DLD1 (cell line): ENCODE results near the gene LRP2BP.
"Not testable (repeated sequence)": the region's sequence is repeated elsewhere in the genome, so short reads cannot be mapped to it uniquely, and the experiment has no call there.

Source experiments
- in situ Hi-C: cut with HindIII; loops from 2 replicates; pipeline ENCODE4 v1.10.0; 2017; ENCODE audit warnings: low sequenced_read_pairs

Gene LRP2BP

DNA sequence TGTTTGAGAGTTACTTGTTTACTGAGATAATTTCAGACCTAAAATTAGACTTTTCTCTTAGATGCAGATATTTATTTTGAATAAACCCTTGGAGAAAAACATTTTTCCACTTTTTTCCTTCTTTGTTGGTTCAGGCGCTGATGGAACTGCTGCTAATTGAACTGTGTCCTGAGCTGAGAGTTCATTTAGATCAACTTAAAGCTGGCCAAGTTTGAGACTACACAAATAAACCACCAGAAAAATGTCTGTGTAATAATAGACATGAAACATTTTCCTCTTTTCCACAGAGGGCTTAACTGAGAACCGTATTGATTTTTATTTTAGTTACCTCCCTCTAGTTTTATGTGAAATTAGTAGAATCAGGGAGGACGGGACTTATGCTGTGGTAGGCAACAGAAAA lies 32.5 kb downstream of the LRP2BP start:
- in situ Hi-C loops: no loop called here

DNA sequence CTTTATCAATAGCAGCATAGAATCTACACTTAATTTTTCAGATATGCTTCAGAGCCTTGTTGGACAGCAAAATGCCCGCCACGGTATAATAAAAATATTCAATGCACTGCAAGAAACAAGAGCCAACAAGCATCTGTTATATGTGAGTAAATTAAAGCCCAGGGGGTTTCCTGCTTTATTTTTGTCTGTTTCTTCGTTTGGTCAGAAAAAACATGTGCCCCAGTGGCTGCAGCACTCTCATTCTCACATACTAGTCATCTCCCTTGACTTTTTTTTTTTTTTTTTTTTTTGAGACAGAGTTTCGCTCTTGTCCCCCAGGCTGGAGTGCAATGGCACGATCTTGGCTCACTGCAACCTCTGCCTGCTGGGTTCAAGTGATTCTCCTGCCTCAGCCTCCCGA lies 33.2 kb downstream of the LRP2BP start:
- in situ Hi-C loops: not testable (repeated sequence)

DNA sequence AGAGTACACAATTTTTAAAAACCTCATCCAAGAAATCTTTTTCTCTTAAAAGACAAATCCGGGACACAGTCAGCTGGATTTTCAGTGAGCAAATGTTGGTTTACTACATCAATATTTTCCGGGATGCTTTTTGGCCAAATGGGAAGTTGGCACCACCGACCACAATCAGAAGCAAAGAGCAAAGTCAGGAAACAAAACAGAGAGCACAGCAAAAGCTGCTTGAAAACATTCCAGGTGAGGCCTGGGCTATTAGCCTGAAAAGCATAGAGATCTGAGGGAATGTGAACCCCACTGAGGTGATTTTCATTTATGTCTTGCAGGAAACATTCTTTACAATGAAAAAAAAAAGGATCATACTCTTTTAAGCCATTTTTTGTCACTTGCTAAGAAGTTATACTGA lies 33.9 kb downstream of the LRP2BP start:
- in situ Hi-C loops: no loop called here

DNA sequence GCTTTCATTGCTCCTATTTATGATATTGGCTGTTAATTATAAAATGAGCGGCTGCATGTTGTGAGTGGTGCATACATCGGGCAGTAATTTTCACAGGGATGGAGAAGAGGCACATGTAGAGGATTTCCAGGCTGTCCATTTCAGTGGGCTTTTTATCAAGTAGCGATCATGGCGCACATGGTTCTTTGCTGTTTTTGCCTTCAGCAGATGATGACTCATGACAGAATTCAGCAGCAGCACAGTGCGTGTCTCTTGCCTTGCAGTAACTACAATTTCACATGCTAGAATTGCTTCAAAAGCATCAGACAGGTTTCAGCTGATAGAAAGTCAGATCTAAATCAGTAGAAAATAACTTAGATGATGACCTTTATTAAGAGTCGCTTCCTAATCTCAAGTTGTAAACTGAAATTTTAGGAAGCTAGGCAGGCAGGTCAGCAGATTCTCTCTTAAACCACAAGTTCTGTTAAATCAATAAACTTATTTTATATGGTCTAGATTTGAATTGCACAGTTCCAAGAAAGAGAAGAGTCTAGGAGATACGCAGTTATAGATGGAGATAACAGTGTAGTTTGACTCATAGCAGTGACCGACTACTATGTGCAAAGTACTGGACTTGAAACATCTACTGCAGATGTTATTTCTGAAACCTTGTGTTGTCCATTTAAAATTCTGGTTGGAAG lies 35.8 kb downstream of the LRP2BP start:
- in situ Hi-C loops: no loop called here

DNA sequence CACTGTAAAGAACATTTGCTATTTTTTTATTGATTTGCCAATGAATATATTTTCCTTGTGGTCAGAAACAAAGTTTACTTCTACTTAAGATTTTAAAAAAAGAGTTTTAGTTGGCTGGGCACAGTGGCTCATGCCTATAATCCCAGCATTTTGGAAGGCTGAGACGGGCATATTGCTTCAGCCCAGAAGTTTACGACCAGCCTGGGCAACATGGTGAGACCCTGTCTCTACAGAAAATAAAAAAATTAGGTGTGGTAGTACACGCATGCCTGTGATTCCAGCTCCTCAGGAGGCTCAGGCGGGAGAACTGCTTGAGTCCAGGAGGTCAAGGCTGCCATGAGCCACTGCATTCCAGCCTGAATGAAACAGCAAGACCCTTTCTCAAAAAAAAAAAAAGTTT lies 36.8 kb downstream of the LRP2BP start:
- in situ Hi-C loops: no loop called here

DNA sequence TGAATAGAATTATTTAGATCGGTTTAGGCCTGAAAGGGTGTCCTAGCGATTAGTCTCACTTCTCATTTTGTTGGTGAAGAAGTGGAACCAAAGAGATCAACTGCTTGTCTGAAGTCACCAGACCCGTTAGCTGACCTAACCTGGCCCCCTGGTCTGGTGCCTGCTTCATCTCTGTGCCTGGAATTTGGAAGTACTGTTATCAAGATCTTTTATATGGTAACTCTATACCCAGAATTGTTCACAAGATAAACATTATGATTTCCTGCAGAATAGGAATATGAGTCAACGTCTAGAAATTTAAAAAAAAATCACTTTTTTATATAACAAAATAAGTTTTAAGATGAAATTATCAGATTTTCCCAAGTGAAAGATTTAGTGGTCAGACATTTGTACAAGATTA lies 37.2 kb downstream of the LRP2BP start:
- in situ Hi-C loops: no loop called here

DNA sequence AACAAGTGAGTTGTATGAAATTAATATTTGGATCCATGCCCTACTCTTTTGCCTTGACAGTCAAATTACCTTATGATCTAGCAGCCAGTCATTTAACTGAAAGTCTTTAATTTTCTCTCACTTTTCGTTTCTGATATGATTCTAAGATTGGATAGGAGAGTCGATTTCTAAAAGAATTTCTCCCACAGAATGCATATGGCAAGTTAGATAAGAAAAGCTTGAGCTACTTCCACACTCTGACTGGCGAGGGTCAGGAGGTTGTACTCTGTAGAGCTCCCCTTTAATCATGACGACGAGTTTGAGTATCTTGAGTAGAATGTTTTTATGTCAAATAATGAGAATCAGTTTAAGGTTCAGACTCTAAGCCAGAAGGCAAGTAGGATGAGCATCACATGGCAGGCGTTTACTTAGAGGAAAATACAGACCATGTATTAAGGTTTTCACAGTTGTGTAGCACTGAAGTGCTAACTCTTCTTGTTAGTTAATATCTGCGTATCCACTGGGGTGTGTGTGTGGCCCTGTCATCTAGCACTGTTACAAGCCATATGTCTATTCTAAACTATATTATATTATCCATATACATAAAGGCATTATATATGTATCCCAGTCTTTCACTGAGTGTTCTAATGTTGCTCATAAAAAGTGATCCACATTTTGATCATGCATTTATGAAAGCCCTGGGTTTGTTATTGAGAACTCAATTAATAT lies 37.8 kb downstream of the LRP2BP start:
- in situ Hi-C loops: no loop called here

DNA sequence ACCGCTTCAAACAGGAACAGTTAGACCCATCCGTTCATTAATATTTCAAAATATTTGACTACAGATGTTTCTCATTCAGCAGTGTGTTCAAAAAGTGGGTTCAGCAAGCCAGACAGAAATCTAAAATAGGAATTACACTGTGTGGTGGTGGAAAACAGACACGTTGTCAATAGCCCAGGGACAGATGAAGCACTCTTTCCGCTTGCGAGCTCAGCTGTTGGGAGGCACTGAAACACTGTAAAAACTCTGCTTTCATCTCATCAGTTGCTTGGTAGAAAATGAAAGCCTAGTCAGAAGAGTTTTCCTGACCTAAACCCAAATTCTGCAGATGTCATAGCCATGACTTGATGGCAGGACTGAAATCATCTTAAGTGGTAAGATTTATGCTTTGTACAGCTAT lies 38.5 kb downstream of the LRP2BP start:
- in situ Hi-C loops: no loop called here

DNA sequence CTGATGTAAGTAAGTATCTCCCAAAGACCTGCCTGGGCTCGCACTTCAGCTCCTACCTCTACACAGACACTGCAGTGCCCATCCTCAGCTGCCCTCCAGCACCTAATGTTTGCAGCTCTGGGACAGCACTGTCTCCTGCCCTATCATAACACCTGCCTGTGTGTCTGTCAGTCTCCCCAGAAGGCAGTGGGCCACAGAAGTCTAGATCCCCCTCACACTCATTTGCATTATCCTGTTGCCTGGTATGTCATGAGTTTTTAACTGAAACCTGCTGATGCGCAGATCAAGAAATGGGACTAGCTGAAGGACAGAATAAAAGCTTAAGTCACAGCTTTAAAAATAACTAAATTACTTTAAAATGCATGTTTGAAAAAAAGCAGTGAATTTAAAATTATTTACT lies 43.0 kb downstream of the LRP2BP start:
- in situ Hi-C loops: no loop called here

DNA sequence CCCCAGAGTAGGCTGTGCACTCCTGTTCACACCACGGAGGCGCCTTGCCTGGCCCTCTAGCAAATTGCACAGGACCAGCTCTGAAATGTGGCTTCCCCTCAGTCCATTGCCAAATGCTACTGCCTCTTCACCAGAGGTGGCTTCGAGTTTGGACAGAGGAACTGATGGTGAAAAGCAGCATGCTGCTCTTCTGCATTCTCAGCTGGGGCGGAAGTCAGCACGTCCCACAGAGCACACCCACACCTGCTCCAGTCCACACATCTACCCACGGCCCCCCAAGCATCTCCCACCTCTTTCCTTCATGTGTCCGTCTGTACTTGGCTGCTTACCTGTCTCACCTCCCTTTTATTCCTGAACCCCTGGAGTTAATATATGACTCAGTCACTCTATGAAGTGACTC lies 43.5 kb downstream of the LRP2BP start:
- in situ Hi-C loops: no loop called here

DNA sequence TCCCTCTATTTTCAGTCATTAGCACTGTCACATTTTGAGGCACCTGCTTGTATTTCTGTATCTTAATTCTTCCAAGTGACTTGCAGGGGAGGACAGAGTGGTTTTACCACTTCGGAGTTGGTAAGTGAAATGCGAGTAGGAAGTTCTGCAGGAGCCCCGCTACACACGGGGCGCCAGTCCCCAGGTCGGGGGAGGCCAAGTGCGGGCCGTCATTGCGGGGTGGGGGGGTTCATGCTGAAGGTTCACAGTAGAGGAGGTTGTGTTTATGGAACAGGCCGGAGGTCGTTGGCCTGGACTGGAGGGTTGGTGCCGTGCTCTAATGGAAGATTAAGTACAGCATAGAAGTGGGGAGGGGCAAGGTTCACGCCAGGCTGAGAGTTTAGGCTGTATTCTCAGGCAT lies 44.0 kb downstream of the LRP2BP start:
- in situ Hi-C loops: no loop called here

DNA sequence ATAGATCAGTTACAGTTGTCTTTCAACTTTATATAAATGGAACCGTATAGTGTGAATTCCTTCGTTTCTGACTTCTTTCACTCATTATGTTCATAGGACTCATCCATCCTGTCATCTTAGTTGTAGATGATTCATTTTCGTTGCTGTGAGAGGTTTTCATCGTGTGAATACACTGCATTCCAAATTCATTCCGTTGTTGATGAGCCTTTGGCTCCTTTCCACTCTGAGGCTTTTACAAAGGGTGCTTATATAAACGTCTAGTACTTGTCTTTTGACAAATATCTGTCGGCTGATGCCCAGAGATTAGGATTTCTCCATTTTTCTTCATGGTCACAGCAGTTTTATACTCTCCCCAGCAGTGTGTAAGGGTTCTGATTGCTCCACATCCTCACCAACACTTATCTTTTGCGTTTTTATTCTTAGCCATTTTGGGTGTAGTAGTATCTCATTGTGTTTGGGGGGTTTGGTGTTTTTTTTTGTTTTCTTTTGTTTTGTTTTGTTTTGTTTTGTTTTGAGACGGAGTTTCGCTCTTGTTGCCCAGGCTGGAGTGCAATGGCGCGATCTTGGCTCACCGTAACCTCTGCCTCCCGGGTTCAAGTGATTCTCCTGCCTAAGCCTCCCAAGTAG lies 48.6 kb downstream of the LRP2BP start:
- in situ Hi-C loops: no loop called here

DNA sequence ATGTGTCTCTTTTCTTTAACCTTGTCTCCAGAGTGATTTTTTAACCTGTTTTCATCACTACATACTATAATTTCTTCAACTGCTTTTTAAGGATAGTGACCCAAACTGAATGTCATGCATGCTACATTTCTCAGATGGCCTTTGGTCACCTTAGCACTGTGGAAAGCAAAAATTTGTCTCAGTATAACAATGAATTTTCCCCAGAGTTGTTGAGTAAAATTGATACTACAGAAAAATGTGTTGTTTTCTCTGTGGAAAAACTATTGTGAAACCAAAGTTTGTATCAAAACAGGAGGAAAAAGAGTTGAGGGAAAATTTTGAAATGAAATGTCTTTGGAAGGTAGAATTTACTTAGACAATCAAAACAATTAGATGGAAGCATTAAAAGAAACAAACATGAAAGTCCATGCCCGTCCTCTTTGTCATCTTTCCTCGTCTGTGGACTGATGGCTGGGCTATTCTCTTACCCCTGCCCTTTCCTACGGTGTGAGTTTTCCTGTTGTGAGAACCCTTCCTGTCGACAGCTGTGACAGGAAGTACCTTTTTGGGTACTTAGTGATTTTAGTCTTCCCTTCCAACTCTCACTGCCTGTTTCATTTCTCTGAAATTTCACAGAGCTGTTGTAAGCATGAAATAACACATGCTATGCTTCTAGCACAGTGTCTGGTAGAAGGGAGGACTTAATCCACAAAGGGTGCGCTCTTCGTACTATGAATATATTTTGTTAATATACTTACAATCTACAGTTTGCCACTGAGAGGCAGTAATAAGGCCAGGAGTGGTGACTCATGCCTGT lies 50.8 kb downstream of the LRP2BP start:
- in situ Hi-C loops: no loop called here

DNA sequence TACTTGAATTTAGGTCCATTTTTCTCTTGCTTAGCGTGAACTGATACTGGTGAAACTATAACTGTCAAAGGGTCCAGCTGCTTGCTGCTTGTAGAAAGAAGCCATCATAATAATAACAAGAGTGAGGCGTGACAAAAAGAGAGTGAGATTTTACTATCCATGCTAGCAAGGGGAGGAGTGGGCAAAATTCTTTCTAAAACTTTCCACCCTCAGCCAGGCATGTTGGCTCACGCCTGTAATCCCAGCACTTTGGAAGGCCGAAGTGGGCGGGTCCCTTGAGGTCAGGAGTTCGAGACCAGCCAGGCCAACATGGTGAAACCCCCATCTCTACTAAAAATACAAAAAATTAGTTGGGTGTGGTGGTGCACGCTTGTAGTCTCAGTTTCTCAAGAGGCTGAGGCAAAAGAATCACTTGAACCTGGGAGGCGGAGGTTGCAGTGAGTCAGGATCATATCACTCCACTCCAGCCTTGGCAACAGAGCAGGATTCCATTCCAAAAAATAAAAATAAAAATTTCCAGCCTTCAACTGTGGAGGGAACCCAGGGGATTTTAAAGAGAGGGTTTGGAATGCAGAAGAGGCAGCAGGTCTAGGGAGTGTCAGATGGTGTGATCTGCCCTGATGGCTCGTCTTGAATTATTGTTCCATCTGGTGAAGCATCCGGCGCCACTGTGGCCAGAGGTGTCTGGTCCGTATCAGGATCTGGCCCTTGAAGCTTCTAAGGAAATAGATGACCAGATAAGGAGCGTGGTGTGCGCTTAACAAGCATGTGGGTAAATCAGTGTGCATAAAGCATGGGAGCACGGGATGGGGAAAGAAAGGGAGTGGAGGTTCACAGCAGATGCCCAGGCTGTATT lies 51.8 kb downstream of the LRP2BP start:
- in situ Hi-C loops: no loop called here

DNA sequence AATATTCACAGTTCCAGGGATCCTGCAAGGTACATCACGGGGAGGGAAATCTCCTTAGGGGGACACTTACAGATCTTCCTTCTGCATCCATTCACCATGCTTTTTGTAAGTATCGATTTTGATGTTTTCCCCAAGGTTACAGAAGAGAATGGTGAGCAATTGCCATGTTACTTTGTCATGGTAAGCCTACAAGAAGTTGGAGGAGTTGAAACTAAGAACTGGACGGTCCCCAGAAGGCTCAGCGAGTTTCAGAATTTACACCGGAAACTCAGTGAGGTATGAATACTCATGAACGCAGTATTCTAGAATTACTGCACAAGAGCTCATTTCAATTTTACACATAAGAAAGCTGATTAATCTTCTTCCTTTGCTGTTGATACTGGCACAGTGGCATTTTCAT lies 53.9 kb downstream of the LRP2BP start:
- in situ Hi-C loops: no loop called here

DNA sequence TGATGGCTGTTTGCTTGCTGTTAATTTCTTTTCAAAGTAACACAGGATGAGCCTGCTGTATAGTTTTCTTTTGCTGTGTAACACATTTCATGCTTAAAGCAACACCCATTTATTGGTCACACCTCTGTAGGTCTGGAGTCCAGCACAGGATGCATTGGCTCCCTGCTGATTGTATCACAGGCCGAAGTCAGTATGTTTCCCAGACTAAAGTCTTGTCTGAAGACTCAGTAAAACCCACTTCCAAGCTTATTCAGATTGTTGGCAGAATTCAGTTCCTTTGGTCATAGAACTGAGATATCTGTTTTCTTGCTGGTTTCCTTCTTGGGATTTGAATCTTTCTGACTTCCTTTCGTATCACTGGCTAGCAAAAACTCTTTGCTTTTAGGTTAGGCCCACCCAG lies 54.3 kb downstream of the LRP2BP start:
- in situ Hi-C loops: no loop called here

DNA sequence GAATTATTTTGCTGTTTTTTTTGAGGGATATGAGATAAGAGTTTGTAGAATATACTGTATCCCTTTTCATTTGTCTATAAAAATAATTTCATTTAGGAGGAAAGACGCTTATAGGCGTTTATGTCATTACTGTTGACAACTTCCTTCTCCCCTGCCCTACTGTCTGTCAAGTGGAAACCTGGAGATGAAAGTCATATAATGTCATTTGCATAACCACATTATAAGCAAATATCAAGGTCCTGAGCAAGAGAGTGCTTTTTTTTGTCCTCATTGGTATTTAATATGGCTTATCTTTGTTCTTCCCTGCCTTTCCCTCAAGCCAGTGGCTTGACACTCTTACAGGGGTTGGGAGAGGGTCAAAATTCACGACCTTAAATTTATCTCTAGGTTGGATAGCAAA lies 55.8 kb downstream of the LRP2BP start:
- in situ Hi-C loops: no loop called here

DNA sequence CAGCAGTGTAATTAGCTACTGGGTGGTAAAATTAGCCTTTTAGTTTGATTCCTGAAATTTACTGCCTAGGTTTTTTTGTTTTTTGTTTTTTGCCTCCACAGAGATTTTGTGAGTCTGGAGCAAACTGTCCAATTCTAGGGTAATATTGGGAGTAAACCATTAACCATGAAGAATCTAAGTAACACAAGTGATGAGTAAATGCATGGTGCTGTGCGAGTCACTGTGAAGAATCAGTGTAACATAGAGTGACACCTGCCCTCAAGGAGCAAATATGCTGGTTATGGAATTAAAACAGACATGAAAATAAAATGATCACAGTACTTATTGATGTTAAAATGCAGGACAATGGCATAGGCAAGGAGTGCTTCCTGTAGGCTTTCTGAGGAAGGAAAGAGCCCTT lies 60.1 kb downstream of the LRP2BP start:
- in situ Hi-C loops: no loop called here

DNA sequence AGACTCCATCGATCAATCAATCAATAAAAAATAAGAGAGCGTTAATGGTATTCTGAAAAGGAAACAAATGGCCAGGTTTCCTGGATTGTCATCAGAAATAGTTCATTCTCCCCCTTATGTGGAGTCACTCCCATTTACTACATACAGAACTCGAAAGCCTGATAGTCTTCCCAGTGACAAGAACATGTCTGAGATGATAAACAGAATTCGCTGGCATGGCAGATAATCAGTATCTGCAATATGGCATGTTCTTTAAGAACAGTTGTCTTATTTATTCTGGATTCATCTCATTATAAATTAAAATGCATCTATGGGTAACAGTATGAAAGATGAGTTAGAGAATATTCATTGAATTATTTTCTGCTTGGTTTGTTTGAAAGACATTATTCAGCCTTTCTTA lies 61.4 kb downstream of the LRP2BP start:
- in situ Hi-C loops: no loop called here

DNA sequence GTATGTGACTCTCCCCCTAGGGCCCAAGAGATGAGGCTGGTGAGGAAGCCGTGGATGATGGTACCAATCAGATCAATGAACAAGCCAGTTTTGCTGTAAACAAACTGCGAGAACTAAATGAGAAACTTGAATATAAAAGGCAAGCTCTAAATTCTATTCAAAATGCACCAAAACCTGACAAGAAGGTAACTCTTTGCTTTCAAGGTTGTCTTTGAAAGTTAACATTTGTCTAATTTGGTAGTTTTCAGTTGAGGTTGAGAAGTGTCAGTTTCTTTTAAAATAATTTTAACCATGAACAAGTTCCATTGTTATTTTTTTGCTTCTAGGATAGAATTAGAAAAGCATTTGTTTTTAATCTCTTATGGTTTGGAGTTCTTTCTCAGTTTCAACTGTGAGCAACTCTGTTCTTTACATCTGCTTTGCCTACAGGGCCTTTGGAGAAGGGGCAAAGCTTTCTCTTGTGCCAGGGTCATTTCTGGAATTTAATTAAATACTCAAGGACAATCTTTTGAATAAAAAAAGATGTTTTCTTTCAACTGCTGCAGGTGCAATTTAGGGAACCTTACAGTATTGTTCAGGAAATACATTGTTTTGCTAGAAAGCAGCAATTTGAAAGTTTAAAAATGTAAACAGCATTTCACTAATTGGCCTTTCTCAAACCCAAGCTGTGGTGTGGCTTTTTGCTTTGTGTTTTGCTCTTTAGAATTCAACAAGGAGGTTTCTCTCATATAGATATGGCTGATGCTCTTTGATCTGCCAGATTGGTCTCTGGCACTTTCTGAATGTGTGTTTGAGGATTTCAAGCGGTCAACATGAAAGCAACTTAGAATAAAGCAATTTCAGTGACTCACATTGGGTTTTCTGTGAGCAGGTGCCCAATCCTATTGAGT lies 62.9 kb downstream of the LRP2BP start:
- in situ Hi-C loops: no loop called here
